Measurements from ENCODE around the gene WNT5B. TPM values are rescaled to one million over a fixed set of nuclear protein-coding genes. Genes with fewer than 3 reads are reported as not detected.

The WNT5B gene
- total RNA-seq, 4 donors from 2014 or later = 0.53 to 9.1 (median 0.94) TPM; not detected in 1

DNA sequence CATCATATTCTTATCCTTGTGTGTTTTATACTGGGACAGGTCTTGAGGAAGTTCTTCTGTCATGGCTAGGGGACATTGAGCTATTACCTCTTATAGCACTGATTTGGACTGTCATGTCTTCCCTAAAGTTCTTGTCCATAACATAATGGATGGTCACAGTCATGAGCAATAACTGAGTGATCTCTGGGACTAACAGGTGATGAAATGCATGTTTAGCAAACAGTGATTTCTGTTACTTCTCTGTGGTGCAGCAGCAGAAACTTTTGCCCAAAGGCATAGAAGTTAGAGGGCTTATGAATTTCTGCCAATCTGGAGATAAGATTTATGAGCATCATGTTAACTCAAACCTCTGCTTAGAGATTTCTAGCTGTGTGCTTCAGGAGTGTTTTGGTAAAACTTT is 67.8 kb downstream of the WNT5B start:
- TF ChIP-seq, protein P1, sequence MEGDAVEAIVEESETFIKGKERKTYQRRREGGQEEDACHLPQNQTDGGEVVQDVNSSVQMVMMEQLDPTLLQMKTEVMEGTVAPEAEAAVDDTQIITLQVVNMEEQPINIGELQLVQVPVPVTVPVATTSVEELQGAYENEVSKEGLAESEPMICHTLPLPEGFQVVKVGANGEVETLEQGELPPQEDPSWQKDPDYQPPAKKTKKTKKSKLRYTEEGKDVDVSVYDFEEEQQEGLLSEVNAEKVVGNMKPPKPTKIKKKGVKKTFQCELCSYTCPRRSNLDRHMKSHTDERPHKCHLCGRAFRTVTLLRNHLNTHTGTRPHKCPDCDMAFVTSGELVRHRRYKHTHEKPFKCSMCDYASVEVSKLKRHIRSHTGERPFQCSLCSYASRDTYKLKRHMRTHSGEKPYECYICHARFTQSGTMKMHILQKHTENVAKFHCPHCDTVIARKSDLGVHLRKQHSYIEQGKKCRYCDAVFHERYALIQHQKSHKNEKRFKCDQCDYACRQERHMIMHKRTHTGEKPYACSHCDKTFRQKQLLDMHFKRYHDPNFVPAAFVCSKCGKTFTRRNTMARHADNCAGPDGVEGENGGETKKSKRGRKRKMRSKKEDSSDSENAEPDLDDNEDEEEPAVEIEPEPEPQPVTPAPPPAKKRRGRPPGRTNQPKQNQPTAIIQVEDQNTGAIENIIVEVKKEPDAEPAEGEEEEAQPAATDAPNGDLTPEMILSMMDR (IDR thresholded peaks at IDR 0.05) = no peak
- no peak for TF ChIP-seq POLR2A (IDR thresholded peaks at IDR 0.05)
- H3K27ac ChIP-seq = peak overlapping the region in 1 of 4 donors; percentile 1
- H3K9me3 ChIP-seq = no peaks in the 10 kb centered on the region

More for the DNA sequence above, 67.8 kb downstream of the WNT5B start:
- DNase-seq = no peak
- H3K4me1 ChIP-seq = peaks cover 0 to 33% (median 0%) of the 10 kb centered on the region in 4 donors
- no peaks in the 10 kb centered on the region for H3K36me3 ChIP-seq
- H3K27me3 ChIP-seq = no peaks in the 10 kb centered on the region
- no peak overlapping the region for H3K4me3 ChIP-seq

Small RNA genes within 50 kb of the gene (small RNA-seq; reads per million reads assigned to genes)
- gene MIR3649 = 0 reads per million in 2 donors

Other genes with a start within 250 kb of the WNT5B start
- 10 to 100 TPM in 3 of 4 donors, 1 to 10 TPM in 1; 6.3 to 20.4 (median 12.7) TPM for gene FBXL14, start 34.6 kb upstream of the WNT5B start, total RNA-seq
- 10 to 100 TPM; 26.4 to 89.1 (median 73.9) TPM for gene ADIPOR2, start 61.8 kb downstream of the WNT5B start, total RNA-seq
- gene LRTM2, start 191.3 kb downstream of the WNT5B start, total RNA-seq = not detected

Data from Peyer's patch (tissue), 4 donors.